GM18526 (cell line): ENCODE measurements around the gene GPER1.

Source experiments
- POLR2A ChIP-seq: IDR thresholded peaks from 3 replicates; pipeline ENCODE4 v1.6.1; 2011; ENCODE audit not compliant: insufficient read length; ENCODE audit errors: extremely low read depth

Gene GPER1

DNA sequence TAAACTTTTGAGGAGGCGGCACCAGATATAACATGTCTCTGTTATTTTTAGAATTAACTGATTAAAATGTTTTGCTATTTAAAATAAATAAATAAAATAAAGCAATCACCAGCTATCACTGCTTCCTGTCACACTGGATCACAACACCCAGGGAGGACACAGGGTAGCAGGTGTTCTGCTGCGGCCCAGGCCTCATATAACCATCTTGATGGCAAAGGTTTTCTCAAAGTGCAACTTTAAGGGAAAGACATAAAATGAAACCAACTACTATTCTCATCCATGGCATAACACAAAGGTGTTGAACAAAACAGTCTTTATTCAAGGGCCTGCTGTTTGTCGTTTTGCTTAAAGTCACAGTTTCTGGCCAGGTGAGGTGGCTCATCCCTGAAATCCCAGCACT, 23.2 kb downstream of the GPER1 start:
- TF ChIP-seq POLR2A, result no peak

- TF ChIP-seq POLR2A, result no peak
Measured at GRCh38 chr7:1112109-1112508, 24.2 kb downstream of the GPER1 start.

- TF ChIP-seq POLR2A, result no peak
Measured at GRCh38 chr7:1112625-1113547, 25.0 kb downstream of the GPER1 start.

DNA sequence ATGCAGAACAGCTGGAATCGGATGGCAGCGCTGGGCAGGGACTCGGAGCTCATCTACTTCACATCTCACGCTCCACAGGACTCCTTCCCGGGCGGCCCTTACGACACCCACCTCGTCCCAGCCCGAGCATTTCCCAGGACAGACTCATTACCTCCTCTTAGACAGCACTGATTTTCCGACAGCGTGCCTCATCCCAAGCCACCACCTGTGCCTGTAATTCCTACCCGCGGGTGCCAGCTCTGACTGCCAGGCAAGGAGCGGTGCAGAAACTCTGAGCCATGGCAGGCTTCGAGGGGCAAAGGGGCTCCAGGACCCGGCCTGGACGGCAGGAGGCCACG, 25.6 kb downstream of the GPER1 start:
- no peak for TF ChIP-seq POLR2A

DNA sequence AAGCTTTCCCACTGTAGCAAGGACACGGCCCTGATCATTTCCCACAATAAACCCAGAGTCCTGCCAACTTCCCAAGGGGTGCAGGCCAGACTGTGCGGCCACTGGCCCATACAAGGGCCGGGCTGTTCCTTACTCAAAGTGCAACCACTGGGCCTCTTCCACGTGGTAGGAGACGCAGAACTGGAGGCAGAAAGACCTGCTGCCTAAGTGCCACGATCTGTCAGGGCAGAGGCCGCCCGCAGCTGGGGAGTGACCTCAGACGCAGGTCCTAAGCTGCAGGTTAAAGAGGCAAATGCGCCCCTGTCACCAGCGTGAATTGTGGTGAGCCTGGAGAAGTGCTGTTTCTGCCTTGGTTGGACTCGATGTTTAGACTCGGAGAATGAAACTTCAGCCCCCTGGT, 26.2 kb downstream of the GPER1 start:
- no peak for TF ChIP-seq POLR2A

DNA sequence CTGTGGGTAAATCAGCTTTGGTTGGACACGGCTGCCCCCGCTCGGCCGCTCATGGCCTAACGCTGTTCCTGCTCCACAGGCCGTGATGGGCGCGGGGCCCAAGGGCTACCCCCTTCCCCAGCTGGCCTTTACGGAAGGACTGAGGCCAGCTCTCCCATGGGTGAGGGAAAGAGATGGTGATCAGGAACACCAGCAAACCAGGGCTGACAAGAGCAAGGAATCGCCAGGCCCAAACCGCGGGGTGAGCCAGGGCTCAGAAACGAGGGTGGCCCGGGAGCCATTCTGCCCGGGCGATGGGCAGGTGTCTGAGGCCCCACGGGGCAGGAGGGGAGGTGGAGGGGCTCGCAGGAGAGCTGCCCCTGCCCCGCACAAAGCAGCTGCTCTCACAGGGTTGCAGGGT, 26.6 kb downstream of the GPER1 start:
- TF ChIP-seq POLR2A, result no peak

DNA sequence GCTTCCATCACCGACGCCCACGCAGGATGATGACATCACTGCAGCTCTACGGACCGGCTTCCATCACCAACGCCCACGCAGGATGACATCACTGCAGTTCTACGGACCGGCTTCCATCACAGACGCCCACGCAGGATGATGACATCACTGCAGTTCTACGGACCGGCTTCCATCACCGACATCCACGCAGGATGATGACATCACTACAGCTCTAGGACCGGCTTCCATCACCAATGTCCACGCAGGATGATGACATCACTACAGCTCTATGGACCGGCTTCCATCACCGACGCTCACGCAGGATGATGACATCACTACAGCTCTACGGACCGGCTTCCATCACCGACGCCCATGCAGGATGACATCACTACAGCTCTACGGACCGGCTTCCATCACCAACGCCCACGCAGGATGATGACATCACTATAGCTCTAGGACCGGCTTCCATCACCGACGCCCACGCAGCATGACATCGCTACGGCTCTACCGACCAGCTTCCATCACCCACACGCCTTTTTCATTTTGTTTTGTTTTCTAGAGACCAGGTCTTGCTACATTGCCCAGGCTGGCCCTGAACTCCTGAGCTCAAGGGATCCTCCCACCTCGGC, 29.5 kb downstream of the GPER1 start:
- TF ChIP-seq POLR2A, result no peak

GRCh38 chr7:1119201-1119600, 31.3 kb downstream of the GPER1 start:
- no peak for TF ChIP-seq POLR2A

DNA sequence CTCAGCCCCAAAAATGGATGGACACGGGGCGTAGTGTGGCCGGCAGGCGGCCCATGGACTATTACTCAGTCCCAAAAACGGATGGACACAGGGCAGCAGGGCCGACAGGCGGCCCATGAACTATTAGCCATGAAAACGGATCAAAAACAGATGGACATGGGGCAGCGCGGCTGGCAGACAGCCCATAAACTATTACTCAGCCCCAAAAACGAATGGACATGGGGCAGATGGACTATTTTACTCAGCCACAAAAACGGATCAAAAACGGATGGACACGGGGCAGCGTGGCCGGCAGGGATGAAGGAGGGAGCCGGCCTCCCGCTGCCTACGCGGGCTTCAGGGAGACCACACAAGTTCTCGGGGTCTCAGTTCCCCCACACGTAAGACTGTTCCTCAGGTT, 32.9 kb downstream of the GPER1 start:
- no peak for TF ChIP-seq POLR2A

DNA sequence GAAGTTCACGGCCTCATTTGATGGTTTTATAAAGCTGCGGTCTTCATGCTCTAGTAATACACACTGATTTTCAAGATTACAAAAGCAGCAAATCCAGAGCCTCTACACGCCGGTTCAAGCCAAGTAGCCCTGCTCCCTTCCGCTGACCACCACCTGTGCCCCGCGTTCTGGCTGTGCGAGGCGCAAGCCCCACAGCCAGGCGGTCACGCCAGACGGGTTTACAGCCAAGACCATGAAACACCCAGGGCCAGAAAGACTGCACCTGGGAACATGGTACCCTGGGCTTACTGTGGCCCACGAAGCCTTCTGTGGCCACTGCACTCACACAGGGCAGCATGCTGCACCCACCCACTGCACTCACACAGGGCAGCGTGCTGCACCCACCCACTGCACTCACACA, 33.6 kb downstream of the GPER1 start:
- TF ChIP-seq POLR2A, result no peak

DNA sequence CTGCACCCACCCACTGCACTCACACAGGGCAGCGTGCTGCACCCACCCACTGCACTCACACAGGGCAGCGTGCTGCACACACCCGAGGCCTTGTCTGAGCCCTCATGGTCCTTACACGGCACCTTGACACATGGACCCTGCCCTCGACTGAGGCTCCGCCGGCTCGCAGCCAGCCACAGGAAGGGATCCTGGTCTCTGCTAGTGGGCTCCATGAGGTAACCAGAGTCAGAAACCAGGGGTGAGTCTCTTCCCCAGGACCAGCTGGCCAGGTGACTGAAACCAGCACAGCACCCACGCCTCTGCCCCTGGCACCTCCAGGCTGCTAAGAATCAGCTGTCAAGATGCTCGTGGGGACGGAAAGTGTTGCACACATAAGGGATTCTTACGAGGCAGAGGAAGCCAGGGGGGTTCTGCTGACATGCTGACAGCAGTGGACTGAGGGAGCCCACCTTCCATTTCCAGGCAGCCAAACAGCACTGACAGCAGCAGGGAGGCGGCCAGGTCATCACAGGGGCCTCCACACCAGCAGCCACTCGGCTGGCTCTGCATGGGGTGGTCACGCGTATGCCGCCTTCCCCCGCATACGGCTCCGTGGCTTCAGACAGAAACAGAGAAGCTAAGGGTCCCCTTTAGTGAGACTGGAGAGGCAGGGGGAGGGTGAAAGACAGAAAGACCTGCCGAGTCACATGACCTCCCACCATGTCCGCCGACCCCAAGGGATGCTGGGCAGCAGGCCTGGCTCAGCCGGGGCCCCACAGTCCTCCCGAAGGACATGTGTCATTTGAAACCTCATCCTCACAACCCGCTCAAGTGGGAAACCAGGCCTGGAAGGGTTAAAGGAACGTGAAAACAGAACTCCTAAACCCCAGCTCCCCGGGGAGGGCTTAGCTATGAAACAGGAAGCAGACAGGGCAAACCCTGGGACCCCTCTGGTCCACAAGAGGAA, 34.2 kb downstream of the GPER1 start:
- TF ChIP-seq POLR2A, result no peak

DNA sequence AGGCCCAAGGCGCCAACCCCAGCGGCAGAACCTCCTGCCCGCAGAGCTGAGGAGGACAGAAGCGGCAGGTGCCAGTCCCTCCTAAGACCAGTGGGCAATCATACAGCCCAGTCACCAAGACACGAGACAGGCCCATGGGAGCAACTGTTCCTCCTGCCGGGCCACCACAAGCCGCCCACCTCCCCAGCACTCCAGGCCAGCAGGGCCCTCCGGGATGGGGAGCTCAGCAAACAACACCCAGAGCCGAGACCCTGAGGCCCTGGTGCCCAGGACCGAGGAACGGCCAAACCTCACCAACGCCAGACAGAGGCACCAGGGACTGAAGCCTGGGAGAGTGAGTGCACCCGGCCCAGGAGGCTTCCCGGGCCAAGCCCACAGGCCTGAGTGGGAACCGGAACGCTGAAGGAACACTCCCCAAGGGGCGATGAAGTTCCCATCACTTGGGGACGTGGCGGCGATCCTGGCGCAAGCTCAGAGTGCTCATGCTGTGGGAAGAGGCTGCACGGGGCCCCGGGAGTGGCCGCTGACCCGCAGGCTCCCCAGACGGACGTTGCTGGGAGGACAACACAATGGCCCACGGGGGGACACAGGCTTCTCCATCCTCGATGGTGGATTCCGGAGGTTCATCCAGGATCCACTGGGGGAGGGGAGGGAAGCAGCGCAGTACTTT, 35.1 kb downstream of the GPER1 start:
- TF ChIP-seq POLR2A, result no peak

GRCh38 chr7:1123715-1124114, 35.8 kb downstream of the GPER1 start:
- no peak for TF ChIP-seq POLR2A

- no peak for TF ChIP-seq POLR2A
Measured at GRCh38 chr7:1124164-1124563, 36.3 kb downstream of the GPER1 start.
